ENCODE measurements around the gene RP2.

Gene RP2

GRCh38 chrX:46917622-46918021 is 80.8 kb downstream of the RP2 start:
- no peak for DNase-seq

GRCh38 chrX:46918434-46918833 is 81.6 kb downstream of the RP2 start:
- DNase-seq, result no peak

GRCh38 chrX:46920235-46920634 is 83.4 kb downstream of the RP2 start:
- no peak for DNase-seq

DNA sequence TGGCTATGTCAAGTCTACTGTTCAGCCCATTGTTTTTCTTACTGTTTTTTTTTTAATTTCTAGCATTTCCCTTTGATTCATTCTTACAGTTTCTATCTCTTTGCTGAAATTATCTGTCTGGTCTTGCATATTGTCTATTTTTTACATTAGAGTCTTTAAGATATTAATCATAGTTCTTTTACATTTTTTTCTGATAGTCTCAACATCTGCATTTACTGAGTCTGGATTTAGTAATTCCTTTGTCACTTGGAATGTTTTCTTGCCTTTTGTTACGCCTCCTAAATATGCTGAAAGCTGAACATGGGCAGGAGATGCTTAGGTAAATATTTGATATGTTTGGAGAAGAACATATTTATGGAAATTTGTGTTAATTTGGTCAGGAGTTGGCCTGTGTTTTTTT is 85.8 kb downstream of the RP2 start:
- DNase-seq, result no peak

GRCh38 chrX:46927718-46928117 is 90.9 kb downstream of the RP2 start:
- no peak for DNase-seq

GRCh38 chrX:46929439-46930261 is 92.8 kb downstream of the RP2 start:
- DNase-seq, result no peak
